ENCODE measurements around the gene OPTN. TPM values are rescaled to one million over a fixed set of nuclear protein-coding genes. Genes with fewer than 3 reads are reported as not detected.

The OPTN gene
- total RNA-seq, 1 donor from 2014 or later, result 13.9 TPM

GRCh38 chr10:13173616-13174015 lies 73.7 kb downstream of the OPTN start:
- H3F3A ChIP-seq (ENCODE audit: low read depth), result no peaks in the 10 kb centered on the region
- H3K9ac ChIP-seq, result no peak overlapping the region
- Mint-ChIP-seq H3K4me1 (no peaks in the 10 kb centered on the region), H3K36me3 (peaks cover 33% of the 10 kb centered on the region), H3K9me3 (no peaks in the 10 kb centered on the region), H3K27me3 (ENCODE audit: insufficient read depth, low read depth) (no peaks in the 10 kb centered on the region), H3K27ac (no peak overlapping the region), H3K4me3 (no peak overlapping the region)
- peaks cover 11% of the 10 kb centered on the region for H3K36me3 ChIP-seq
- no peaks in the 10 kb centered on the region for H3K4me1 ChIP-seq
- H4K20me1 ChIP-seq (ENCODE audit: low read depth), result peaks cover 11% of the 10 kb centered on the region
- no peak overlapping the region for H2AFZ ChIP-seq (replicated peaks)
- peaks cover 26% of the 10 kb centered on the region for H3K79me2 ChIP-seq (ENCODE audit: low read depth)
- no peak for DNase-seq (ENCODE audit: low spot score)
- no peaks in the 10 kb centered on the region for H3K9me3 ChIP-seq (ENCODE audit: low read depth)
- no peak for TF ChIP-seq EZH2phosphoT487 (IDR thresholded peaks at IDR 0.05)
- TF ChIP-seq EZH2 (IDR thresholded peaks at IDR 0.05), result no peak
- TF ChIP-seq, protein P1, sequence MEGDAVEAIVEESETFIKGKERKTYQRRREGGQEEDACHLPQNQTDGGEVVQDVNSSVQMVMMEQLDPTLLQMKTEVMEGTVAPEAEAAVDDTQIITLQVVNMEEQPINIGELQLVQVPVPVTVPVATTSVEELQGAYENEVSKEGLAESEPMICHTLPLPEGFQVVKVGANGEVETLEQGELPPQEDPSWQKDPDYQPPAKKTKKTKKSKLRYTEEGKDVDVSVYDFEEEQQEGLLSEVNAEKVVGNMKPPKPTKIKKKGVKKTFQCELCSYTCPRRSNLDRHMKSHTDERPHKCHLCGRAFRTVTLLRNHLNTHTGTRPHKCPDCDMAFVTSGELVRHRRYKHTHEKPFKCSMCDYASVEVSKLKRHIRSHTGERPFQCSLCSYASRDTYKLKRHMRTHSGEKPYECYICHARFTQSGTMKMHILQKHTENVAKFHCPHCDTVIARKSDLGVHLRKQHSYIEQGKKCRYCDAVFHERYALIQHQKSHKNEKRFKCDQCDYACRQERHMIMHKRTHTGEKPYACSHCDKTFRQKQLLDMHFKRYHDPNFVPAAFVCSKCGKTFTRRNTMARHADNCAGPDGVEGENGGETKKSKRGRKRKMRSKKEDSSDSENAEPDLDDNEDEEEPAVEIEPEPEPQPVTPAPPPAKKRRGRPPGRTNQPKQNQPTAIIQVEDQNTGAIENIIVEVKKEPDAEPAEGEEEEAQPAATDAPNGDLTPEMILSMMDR (IDR thresholded peaks at IDR 0.05), result no peak
- H3K4me3 ChIP-seq, result no peak overlapping the region
- H3K27me3 ChIP-seq, result no peaks in the 10 kb centered on the region
- no peak overlapping the region for H3K27ac ChIP-seq
- no peak overlapping the region for H3K4me2 ChIP-seq

GRCh38 chr10:13180788-13181187 lies 80.8 kb downstream of the OPTN start:
- Mint-ChIP-seq H3K4me1 (no peaks in the 10 kb centered on the region), H3K27ac (no peak overlapping the region)

DNA sequence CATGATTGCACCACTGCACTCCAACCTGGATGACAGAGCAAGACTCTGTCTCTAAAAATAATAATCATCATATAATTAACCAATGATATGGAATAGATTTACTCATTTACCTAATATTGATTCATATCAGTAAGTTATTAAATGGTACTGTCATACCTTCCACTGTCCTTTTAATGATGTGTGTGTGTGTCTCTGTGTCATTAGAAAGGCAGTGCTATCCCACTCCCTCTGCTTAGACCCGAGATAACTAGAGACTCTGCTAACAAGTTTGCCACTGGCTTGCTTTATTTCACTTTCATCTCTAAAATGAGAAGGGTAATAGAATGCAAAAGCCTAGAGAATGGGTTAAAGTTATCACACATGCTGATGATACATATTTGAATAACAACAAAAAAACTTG lies 82.5 kb downstream of the OPTN start:
- H3K79me2 ChIP-seq (ENCODE audit: low read depth), result no peaks in the 10 kb centered on the region
- Mint-ChIP-seq H3K4me1 (no peaks in the 10 kb centered on the region), H3K4me3 (no peak overlapping the region), H3K9me3 (no peaks in the 10 kb centered on the region), H3K36me3 (peaks cover 54% of the 10 kb centered on the region), H3K27me3 (ENCODE audit: insufficient read depth, low read depth) (peaks cover 2% of the 10 kb centered on the region), H3K27ac (no peak overlapping the region)
- no peaks in the 10 kb centered on the region for H3K27me3 ChIP-seq
- no peak overlapping the region for H3K4me2 ChIP-seq
- DNase-seq (ENCODE audit: low spot score), result no peak
- H4K20me1 ChIP-seq (ENCODE audit: low read depth), result no peaks in the 10 kb centered on the region
- H3K9me3 ChIP-seq (ENCODE audit: low read depth), result no peaks in the 10 kb centered on the region
- peaks cover 41% of the 10 kb centered on the region for H3K36me3 ChIP-seq
- H3F3A ChIP-seq (ENCODE audit: low read depth), result no peaks in the 10 kb centered on the region
- H3K9ac ChIP-seq, result no peak overlapping the region
- no peak overlapping the region for H2AFZ ChIP-seq (replicated peaks)
- H3K4me1 ChIP-seq, result no peaks in the 10 kb centered on the region
- TF ChIP-seq, protein P1 (IDR thresholded peaks at IDR 0.05), result no peak
- no peak overlapping the region for H3K27ac ChIP-seq
- no peak overlapping the region for H3K4me3 ChIP-seq

More at GRCh38 chr10:13180788-13181187, 80.8 kb downstream of the OPTN start:
- H3K27me3 Mint-ChIP-seq (ENCODE audit: insufficient read depth, low read depth), result no peaks in the 10 kb centered on the region
- no peak overlapping the region for H3K9ac ChIP-seq
- H3K4me1 ChIP-seq, result no peaks in the 10 kb centered on the region
- H4K20me1 ChIP-seq (ENCODE audit: low read depth), result no peaks in the 10 kb centered on the region
- H3K27me3 ChIP-seq, result no peaks in the 10 kb centered on the region
- no peaks in the 10 kb centered on the region for H3K79me2 ChIP-seq (ENCODE audit: low read depth)
- no peaks in the 10 kb centered on the region for H3F3A ChIP-seq (ENCODE audit: low read depth)
- H3K27ac ChIP-seq, result no peak overlapping the region
- H2AFZ ChIP-seq (replicated peaks), result no peak overlapping the region
- no peak overlapping the region for H3K4me3 ChIP-seq
- no peak overlapping the region for H3K4me3 Mint-ChIP-seq
- H3K36me3 ChIP-seq, result peaks cover 34% of the 10 kb centered on the region
- TF ChIP-seq, protein P1 (IDR thresholded peaks at IDR 0.05), result no peak
- TF ChIP-seq EZH2 (IDR thresholded peaks at IDR 0.05) (no peak), EZH2phosphoT487 (IDR thresholded peaks at IDR 0.05) (no peak)
- DNase-seq (ENCODE audit: low spot score), result no peak
- H3K4me2 ChIP-seq, result no peak overlapping the region
- no peaks in the 10 kb centered on the region for H3K9me3 Mint-ChIP-seq
- peaks cover 41% of the 10 kb centered on the region for H3K36me3 Mint-ChIP-seq
- H3K9me3 ChIP-seq (ENCODE audit: low read depth), result no peaks in the 10 kb centered on the region
